NCI-H128 (cell line): ENCODE results near the gene ZNF470.

Source experiments
- DNase-seq: peaks from one replicate; lab custom pipeline; 2025; ENCODE audit not compliant: unreplicated experiment; lab: John Stamatoyannopoulos, UW

The ZNF470 gene

DNA sequence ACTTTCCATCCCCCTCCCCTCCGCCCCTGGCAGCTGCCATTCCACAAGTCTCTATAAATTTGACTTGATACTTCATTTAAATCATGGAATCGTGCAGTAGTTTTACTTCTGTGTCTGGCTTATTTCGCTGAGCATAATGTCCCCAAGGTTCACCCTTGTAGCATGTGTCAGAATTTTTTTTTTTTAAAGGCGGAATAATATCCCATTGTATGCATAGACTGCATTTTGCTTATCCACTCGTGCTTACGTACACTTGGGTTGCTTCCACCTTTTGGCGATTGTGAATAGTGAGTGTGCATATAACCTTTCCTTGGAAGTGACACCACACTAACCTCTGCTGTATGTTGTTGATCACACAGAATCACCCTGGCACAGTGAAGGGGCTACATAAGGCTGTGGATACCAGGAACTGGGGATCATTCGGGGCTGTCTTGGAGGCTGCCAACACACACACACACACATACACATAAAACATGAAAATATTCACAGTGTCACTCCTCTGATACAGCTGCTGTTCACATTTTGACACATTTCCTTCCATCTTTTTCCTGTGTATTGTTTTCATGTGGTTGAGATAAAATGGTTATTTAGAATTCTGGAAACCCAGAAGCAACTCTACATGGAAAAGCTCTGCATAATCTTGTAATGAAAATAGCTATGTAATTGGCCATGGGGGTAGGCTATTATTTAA, 41.2 kb downstream of the ZNF470 start:
- no peak for DNase-seq

GRCh38 chr19:56611288-56611687, 44.0 kb downstream of the ZNF470 start:
- no peak for DNase-seq

GRCh38 chr19:56612737-56613136, 45.5 kb downstream of the ZNF470 start:
- DNase-seq = no peak

DNA sequence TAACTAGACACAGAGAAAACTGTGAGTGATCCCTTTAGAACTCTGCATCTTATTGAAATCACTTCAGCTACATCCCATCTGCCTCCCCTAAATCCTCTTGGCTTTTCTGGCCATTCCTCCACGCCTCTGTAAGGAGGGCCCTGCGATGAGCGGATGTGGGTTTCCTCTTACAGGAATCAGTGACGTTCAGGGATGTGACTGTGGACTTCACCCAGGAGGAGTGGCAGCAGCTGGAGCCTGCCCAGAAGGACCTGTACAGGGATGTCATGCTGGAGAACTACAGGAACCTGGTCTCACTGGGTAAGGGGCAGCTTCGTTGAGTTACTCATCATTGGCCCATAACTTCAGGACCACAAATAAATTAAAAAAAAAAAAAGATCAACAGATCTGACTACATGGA, 46.4 kb downstream of the ZNF470 start:
- DNase-seq = no peak

DNA sequence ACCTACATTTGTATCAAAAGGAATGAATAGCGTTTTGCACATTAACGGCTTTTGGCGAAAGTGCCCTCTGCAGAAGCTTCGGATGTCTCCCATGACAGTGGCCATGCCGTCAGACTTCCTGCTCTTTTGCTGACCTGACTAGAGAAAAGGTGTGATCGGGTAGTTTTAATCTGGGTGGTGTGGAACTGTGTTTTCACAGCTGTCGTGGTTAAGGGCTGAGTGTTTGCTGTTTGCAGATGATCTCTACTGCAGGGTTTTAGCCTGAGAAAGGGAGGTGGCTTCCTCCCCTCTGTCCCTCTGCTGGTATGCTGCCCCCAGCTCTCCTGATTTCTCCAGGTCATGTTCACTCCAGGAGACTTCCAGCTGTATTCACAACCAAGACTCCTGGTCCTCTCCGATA, 50.3 kb downstream of the ZNF470 start:
- DNase-seq = no peak

- DNase-seq = no peak
These were observed 51.9 kb downstream of the ZNF470 start for GRCh38 chr19:56619121-56619520.

DNA sequence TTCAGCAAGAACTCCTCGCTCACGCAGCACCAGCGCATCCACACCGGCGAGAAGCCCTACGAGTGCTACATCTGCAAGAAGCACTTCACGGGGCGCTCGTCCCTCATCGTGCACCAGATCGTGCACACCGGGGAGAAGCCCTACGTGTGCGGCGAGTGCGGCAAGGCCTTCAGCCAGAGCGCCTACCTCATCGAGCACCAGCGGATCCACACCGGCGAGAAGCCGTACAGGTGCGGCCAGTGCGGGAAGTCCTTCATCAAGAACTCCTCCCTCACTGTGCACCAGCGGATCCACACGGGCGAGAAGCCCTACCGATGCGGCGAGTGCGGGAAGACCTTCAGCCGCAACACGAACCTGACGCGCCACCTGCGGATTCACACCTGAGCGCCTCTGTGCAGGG, 55.1 kb downstream of the ZNF470 start:
- no peak for DNase-seq

DNA sequence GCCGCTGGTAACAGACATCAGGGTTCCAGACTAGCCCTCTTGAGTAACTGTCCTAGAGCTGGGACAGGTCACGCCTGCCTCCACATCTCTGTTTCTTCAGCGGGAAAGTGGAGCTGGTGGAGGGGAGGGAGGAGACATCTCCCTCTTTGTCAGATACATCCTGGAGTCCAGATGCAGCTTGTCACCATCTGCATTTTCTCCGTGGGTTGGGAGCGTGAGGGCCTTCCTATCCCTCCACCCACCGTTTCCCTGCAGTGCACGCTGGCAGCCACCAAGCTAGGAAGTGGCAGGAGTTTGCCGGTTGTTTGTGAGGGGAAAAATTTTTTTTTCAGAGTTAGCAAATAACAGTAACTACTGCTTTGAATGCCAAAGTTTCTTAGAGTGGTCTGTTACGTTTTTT, 55.7 kb downstream of the ZNF470 start:
- DNase-seq = no peak

DNA sequence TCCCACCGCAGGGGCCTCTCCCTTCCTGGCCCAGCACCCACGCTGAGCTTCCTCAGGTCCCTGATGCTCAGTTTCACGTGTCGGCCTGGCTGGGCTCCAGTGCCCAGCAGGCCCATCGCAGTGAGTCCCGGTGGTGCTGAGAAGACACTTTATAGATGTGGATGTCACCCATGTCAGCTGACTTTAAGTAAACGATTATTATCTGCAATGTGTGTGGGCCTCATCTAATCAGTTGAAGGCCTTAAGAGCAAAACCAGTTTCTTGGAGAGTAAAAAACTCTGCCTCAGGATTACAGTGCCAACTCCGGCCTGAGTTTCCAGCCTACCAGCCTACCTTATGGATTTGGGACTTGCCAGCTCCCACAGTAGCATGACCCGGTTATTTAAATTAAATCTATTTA, 58.4 kb downstream of the ZNF470 start:
- no peak for DNase-seq

- no peak for DNase-seq
These were observed 65.8 kb downstream of the ZNF470 start for GRCh38 chr19:56633021-56633420.

- DNase-seq = no peak
These were observed 70.8 kb downstream of the ZNF470 start for GRCh38 chr19:56637976-56638555.
